ENCODE measurements around the gene ITPR3.

Gene ITPR3

DNA sequence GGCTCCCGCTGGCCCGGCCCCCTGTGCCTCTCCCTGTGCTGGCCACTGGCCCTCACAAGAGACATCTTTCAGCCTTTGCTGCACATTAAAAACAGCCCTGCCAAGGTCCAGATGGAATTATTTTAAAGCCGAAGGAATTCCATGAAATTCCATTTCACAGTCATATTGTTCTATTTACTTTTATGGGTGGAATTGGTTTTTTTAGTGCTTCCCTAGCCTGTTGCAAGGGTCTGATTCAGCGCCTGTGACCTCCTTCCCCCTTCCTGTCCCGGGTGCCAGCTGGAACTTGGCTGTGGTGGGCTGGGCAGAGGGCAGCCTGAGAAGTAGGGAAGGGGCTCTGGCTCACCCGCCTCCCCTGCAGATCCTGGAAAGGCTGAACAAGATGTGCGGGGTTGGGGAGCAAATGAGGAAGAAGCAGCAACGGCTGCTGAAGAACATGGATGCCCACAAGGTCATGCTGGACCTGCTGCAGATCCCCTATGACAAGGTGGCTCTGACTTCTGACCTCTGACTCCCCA lies 56.1 kb downstream of the ITPR3 start:
- no peak overlapping the region for H3K4me3 ChIP-seq (ENCODE audit: low read depth, low read length)
- DNase-seq (ENCODE audit: low read depth): no peak
- no peak for TF ChIP-seq CTCF (IDR thresholded peaks at IDR 0.05; ENCODE audit: insufficient read depth, low read depth, low read length, missing control alignments)

DNA sequence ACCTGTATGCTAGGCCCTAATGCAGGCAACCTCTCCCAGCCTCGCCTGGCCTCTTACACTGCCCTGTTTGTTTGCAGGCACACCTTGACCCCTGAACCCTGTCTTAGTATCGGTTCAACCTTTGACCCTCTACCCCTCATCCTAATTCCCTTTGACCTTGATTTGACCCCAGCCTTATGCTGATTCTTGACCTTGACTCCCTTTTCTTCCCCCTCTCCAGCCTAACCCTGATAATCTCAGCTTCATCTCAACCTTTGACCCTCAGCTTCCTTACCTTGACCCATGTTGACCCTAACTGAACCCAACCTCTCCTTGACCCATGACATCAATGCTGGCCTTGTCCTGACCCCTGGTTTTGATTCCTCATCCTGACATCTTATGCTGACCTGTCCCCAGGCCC lies 56.6 kb downstream of the ITPR3 start:
- TF ChIP-seq CTCF (IDR thresholded peaks at IDR 0.05; ENCODE audit: insufficient read depth, low read depth, low read length, missing control alignments): no peak
- H3K4me3 ChIP-seq (ENCODE audit: low read depth, low read length): no peak overlapping the region
- DNase-seq (ENCODE audit: low read depth): no peak

- H3K4me3 ChIP-seq (ENCODE audit: low read depth, low read length): no peak overlapping the region
- no peak for TF ChIP-seq CTCF (IDR thresholded peaks at IDR 0.05; ENCODE audit: insufficient read depth, low read depth, low read length, missing control alignments)
- DNase-seq (ENCODE audit: low read depth): no peak
Measured at GRCh38 chr6:33678233-33678931, 57.3 kb downstream of the ITPR3 start.

- no peak for TF ChIP-seq CTCF (IDR thresholded peaks at IDR 0.05; ENCODE audit: insufficient read depth, low read depth, low read length, missing control alignments)
- no peak for DNase-seq (ENCODE audit: low read depth)
- no peak overlapping the region for H3K4me3 ChIP-seq (ENCODE audit: low read depth, low read length)
Measured at GRCh38 chr6:33678932-33679490, 57.9 kb downstream of the ITPR3 start.

GRCh38 chr6:33679761-33680160 lies 58.6 kb downstream of the ITPR3 start:
- DNase-seq (ENCODE audit: low read depth): no peak
- no peak overlapping the region for H3K4me3 ChIP-seq (ENCODE audit: low read depth, low read length)
- TF ChIP-seq CTCF (IDR thresholded peaks at IDR 0.05; ENCODE audit: insufficient read depth, low read depth, low read length, missing control alignments): no peak

- no peak overlapping the region for H3K4me3 ChIP-seq (ENCODE audit: low read depth, low read length)
- no peak for DNase-seq (ENCODE audit: low read depth)
- no peak for TF ChIP-seq CTCF (IDR thresholded peaks at IDR 0.05; ENCODE audit: insufficient read depth, low read depth, low read length, missing control alignments)
Measured at GRCh38 chr6:33682341-33682740, 61.2 kb downstream of the ITPR3 start.

All from GM12865 (cell line).